Endometrial microvascular endothelial cells (primary cell): ENCODE data around the gene MIF4GD. TPM values are rescaled to one million over a fixed set of nuclear protein-coding genes. Genes with fewer than 3 reads are reported as not detected.
"Not testable (repeated sequence)": the region's sequence is repeated elsewhere in the genome, so short reads cannot be mapped to it uniquely, and the experiment has no call there.

Experiments used
- in situ Hi-C: cut with HindIII; loops from 2 replicates; pipeline ENCODE4 v1.10.0; 2017; ENCODE audit warnings: low sequenced_read_pairs, low pct_unique_long_range_greater_than_20kb; ENCODE audit errors: inconsistent ontology term
- total RNA-seq: library from RNA; depleted of rRNA; stranded (reverse); fragments of >200 nt; gene quantifications from one replicate; pipeline ENCODE4 v1.2.3, GENCODE V29; 2015; ENCODE audit errors: inconsistent ontology term

The MIF4GD gene
- total RNA-seq, 1 donor from 2014 or later: 22.9 TPM

DNA sequence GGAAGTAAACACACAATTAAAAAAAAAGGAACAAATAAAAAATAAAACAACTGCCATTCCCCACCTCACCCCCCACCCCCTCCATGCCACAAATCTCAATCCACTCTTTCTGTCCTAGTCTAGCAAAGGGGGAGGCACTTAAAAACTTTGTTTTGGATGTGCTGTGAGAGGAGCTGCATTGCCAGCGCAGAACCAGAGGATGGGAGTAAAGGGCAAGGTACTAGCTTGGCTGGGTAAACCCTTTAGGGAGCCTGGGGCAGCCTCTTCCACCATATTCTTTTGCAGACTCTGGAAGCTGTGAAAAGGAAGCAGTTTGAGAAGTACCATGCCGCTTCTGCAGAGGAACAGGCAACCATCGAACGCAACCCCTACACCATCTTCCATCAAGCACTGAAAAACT, 8.0 kb downstream of the MIF4GD start:
- in situ Hi-C loops: no loop called here

DNA sequence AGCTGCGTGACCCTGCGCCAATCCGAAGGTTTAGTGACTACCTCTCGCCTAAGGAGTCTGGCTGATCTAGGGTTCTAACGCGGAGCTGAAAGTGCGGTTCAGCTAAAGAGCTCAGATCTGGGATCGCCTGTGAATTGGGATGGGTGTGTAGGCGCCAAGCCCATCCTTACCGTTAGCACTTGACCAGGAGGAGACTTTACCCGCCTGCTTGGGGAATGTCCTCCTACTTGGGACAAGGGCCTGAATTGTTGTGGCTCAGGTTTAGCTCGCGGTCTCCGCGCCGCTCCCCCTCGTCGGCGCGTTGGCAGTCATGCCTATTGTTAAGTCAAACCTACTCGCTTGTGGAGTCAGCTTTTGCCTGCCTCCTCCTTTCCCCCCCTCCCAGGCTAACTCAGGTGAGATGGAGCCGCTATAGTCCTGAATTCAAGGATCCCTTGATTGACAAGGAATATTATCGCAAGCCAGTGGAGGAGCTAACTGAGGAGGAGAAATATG, 8.9 kb downstream of the MIF4GD start:
- in situ Hi-C loops: no loop called here

DNA sequence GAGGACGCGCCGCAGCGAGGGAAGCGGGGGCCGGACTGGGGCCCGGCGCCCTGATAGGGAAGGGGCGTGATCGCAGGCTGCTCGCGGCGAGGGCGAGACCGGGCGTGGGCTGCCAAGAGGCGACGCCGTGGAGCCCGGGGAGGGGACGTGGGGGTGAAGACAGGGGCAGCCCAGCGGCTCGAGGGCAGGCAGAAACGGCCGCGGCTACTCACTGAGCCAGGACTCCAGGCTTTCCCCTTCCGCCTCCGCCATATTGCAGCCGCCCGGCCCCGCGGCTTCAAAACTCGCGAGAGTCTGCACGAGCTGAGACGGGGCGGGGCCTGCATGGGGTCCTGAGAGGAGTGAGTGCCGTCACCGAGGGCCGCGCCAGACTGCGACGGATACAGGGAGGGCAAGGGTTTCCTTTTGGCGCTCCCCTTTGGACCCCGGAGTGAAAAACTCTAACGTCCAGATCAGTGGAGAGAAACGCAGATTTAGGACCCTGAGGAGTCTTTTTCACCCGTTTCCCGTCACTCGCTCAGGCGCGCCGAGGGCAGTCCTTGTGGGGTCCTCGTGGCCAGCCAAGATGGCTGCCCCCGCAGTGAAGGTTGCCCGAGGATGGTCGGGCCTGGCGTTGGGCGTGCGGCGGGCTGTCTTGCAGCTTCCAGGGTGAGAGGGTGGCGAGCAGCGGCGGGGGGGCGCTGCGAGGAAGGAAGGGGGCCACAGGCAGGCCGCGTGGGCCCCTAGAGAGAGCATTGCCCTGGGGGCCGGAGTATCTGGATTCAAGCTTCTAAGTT, 9.5 kb downstream of the MIF4GD start, which contains the start of the genes GGA3 and MRPS7:
TSS of gene GGA3 (minus strand) at position 271 of the 776 bp plus-strand sequence. CDS start at position 252, 19 bp downstream.
TSS of gene MRPS7 (plus strand) at position 544 of the 776 bp plus-strand sequence. CDS start at position 566, 22 bp downstream.
- in situ Hi-C loops: no loop called here

DNA sequence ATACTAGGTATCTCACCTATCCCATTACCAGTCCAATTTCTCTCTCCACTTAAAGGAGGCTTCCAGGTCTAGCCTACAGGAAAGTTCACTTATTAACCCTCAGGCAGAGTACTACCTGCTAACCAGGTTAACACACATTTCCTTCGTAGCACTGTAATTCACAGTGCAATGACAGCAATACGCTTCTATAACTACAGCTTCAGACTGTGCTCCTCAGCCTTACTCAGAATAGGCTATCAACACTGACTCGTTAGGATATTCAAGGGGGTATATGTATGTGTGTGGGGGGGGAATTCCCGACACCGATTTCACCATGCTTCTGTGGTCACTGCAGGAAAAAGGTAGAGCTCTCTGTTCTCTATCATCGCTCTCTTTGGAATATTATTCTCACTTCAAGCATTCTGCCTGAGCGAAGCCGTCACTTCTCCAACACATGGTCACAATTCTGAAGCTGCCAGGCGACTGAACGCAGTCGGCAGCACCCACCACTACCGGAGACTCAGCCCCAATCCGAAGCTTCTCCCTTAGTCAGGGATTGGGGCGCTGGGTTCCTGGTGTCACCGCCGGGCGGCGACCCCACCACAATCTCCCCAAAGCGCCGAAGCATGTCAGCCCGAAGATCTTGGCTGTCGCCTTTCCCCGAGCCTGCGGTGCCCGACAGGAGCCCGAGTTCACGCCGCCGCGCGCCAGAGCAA, 10.2 kb downstream of the MIF4GD start:
- in situ Hi-C loops: no loop called here

DNA sequence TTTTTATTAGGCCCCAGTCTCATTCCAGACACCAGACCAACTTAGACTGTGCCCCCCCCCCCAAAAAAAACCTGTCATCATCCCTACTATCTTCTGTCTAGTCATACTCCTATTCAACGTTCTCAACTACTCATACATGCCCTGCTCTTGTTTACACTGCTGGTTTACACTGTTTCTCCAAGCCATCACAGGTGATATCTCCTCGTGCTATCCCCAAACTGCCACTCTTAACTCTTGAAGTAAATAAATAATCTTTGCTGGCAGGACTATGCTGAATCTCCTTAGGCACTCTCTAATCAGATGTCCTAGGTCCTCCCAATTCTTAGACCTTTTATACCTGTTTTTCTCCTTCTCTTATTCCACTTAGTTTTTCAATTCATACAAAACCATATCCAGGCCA, 13.8 kb downstream of the MIF4GD start:
- in situ Hi-C loops: not testable (repeated sequence)

DNA sequence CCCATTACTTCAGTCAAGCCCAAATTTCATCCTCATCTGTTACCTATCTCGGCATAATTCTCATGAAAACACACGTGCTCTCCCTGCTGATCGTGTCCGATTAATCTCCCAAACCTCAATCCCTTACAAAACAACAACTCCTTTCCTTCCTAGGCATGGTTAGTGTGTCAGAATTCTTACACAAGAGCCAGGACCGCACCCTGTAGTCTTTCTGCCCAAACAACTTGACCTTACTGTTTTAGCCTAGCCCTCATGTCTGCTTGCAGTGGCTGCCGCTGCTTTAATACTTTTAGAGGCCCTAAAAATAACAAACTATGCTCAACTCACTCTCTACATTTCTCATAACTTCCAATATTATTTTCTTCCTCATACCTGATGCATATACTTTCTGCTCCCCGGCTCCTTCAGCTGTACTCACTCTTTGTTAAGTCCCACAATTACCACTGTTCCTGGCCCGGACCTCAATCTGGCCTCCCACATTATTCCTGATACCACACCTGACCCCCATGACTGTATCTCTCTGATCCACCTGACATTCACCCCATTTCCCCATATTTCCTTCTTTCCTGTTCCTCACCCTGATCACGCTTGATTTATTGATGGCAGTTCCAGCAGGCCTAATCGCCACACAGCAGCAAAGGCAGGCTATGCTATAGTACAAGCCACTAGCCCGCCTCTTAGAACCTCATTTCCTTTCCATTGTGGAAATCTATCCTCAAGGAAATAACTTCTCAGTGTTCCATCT, 14.9 kb downstream of the MIF4GD start:
- in situ Hi-C loops: not testable (repeated sequence)

DNA sequence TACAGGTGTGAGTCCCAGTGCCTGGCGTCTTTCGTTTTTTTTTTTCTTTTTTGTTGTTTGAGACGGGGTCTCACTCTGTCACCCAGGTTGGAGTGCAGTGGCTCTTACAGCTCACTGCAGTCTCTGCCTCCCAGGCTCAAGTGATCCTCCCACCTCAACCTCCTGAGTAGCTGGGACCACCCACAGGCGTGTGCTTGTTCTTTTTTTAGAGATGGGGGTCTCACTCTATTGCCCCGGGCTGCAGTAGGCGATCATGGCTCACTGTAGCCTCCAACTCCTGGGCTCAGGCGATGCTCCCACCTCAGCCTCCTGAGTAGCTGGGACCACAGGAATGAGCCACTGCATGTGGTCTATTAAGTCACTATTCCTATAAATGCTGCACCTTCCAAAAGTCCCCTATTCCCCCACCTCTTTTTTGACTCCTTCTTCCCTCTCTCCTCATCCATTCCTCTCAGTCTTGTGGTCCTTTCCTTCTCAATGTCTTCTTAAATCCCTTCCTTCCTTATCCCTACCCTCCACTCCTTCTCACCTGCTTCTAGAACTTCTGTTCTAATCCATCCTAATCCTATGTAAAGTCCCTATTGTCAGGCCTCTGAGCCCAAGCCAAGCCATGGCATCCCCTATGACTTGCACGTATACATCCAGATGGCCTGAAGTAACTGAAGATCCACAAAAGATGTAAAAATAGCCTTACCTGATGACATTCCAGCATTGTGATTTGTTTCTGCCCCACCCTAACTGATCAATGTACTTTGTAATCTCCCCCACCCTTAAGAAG, 18.8 kb downstream of the MIF4GD start:
- in situ Hi-C loops: no loop called here

DNA sequence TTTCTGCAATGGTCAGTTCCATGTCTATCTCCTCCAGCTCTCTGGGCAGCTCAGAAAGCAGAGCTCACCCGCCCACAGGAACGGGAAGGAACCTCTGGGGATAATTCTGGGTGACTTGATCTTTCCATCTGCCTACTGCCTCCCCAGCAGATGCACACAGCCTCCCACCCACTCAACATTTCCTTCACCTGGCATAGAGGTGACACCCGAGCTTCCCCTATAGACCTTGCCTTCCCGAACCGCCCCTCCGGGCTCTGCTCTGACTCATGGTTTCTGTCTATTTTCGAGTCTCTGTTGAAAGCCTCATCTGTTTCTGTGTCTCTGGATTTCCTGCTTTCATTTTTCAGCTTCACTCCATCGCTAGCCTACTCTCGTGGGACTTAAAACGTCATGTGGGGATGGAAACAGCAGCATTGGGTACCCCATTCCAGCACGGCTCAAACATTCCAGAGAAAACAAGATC, 21.0 kb downstream of the MIF4GD start:
- in situ Hi-C loops: no loop called here

DNA sequence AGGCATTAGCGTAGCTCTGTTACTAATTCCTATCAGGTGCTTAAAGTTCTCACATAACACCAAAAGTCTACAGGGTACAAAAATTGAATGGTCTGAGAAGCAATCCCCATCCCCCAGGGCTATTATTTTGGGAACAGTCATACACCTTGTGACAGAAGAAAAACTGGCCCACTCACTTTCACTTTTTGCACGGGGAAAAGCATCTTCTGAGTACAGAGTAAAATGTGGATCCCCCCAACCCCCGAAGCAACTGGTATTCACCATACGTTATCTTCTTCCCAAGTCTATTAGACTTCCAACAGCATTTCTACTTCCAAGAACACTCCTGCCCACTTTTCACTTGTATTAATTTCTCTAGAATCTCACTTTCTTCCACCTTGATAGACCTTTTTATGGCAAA, 21.5 kb downstream of the MIF4GD start:
- in situ Hi-C loops: no loop called here

DNA sequence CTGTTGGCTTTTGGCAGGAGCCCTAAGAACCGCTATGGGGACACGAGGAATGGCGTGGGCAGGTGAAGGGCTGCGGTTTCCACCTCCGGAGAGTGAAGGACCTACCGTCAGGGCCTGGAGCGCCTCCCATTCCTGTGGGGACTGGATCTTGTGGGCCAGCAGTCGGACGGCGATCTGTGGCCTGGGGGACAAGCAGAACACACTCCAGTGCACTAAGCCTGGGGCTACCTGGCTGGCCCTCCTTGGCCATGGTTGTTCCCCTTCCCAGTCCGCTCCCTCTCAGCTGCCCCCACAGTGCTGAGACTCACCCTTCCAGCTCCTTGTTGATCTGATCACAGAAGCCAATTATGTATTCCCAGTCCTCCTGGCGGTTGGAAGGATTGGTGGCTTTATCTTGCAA, 24.6 kb downstream of the MIF4GD start:
- in situ Hi-C loops: no loop called here

DNA sequence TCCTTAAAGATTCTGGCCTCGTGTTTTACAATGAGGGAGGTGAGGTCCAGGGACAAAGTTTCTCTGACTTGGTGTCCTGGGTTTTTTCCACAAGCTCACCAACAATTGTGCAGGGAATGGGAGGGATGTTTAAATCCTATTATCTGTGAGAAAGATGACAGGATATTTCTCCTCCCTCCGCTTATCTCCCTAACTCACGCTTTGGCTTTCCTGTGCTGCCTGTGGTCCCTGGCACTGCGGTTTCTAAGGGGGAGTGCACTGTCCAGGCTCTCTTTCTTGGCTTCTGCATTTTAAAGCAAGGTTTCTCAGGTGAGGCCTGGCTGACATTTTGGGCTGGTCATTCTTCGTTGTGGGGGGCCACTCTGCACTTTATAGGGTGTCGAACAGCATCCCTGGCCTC, 26.0 kb downstream of the MIF4GD start:
- in situ Hi-C loops: no loop called here

DNA sequence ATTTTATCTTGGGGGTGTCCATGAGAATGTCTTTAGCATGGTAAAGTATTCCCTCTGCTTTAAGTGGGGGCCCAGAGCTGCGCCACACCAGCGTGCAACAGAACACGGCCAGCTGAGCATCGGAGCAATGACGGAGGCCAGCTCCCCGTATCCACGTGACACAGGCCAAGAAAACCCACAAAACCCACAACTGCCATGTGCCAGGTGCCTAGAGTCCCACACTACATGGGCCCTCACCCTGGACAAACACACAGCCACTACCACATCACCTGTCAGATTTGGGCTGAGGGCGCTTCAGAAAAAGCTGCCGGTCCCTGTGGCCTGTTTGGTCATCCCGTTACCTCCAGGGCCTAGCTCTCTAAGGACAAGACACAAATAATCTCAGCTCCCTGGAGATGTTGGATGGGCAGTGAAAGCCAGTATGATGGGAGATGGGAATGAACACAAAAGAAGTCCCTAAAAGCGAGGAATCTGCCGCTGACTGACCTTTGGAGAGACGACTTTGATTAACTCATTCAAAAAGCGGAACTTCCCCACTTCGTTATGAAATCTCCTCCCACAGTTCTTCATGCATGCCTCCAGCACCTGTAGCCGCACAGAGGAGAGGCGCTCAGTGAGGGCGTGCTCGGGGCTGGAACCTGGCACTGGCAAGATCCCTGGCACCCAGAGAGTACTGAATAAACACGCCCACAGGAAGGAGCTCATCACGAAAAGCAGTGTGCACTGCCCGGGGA, 26.7 kb downstream of the MIF4GD start:
- in situ Hi-C loops: no loop called here

DNA sequence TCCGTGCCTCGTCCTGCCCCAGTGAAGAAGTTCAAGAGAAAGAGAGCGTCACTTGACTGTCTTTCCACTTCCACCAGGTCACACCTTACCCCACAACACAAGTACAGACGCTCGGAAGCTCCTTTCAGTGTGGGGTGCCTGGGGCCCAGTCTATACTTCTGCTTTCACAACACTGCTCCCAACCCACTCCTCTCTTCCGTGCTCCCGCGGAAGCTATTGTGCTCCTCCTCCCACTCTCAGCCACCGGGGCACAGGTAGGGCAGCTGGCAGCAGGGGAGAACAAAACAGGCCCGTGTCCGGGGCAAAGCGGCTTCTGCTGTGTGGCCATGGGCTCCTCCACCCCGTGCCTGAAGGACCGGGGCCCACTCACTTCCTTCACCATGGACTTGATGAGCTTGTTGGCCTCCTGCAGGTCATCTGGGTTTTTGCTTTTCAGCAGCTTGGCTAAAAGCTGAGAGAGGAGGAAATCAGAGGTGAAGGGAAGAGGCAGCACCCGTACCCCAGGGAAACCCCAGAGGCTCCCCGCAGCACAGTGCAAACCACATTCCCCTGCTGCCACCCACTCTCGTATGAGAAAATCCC, 28.5 kb downstream of the MIF4GD start:
- in situ Hi-C loops: no loop called here

DNA sequence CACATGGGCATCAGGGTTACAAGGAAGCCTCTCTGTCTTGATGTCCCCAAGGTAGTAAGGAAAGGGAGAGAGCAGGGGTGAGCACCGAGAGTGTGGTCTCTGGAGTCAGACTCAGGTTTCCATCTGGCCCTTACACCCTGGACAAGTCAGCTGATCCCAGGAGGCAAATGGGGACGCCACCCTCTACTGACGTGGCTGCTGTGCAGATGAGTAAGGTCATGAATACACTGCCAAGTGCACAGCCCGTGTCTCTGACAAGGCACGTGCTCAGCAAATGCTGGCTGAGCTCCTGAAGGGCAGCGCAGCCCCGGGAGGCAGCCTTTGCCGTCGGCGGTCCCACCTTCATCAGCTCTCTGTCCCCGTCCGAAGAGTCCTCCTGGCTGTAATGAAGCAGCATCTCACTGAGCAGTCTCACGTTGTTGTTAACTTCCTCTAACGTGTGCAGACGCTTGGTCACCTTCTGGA, 29.0 kb downstream of the MIF4GD start:
- in situ Hi-C loops: no loop called here

DNA sequence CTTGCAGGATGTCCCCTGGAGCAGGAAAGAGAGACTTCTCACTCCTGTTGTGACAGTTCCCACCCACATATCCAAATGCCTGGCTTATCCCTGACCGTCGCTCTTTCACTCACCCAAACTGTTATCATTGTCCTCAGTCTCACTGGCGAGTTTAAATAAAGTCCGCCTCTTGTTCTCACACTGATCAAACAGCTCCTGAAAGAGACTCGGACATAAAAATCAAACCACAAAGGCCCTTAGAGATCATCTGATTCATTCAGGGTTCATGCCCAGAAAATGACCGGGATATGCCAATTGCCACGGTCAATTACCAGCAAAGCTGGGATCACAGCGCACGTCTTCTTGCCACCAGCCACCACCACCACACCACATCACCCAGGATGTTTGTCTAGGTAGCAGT, 29.5 kb downstream of the MIF4GD start:
- in situ Hi-C loops: no loop called here

DNA sequence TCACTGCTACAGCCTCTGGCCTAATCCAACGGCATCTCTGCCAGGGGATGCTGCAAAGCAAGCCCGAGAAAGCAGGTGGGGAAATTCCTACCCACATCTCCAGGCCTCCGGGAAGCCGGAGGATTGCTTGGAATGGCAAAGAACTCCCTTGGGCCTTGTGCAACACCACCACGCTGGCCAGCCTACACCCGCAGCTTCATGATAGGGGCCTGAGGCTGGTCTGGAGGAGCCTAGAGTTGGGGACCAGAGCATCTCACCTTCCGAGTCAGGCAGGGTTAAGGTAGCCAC, 29.9 kb downstream of the MIF4GD start:
- in situ Hi-C loops: no loop called here

DNA sequence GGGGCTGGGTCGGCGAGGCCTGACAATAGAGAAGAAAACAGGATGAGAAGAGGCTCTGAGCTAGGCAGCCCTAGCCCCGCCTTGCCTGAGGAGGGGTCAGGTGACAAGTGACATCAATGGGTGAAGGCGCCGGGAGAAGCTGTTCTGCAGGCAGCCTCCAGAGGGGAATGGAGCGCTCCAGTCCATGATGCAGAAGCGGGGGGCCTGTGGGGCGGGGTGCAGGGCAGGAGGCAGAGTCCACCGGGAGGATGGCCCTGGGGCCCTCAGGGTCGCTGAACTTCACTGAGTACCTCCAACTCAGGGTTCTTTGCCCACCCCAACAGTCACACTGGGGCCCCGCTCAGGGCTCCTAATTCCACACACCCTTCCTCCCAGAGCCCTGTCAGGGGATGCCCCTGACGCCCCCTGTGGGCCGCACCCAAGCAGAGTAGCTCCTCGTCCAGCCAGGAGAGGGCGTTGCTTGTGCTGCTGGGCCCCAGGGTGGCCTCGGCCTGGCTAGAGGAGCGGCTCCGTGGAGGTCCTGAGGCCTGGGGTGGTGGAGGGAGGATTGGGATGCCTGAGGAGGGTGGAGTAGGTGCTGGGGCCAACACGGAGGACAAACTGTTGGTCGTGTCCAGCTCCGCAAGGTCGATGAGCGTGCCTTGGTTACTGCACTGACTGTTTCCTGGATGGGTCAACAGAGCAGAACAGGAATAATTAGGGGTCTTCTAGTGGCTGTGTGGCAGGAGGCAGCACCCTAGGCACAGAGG, 30.5 kb downstream of the MIF4GD start:
- in situ Hi-C loops: no loop called here
